Measurements from ENCODE around the gene SLCO4A1. TPM values are rescaled to one million over a fixed set of nuclear protein-coding genes. Genes with fewer than 3 reads are reported as not detected.

SLCO4A1 gene
- total RNA-seq, 2 experiments from 2014 or later = 66.5 to 68.4 TPM

- no peaks in the 10 kb centered on the region for H3K9me3 Mint-ChIP-seq
- H3K27ac Mint-ChIP-seq = no peak overlapping the region
These were observed 17.9 kb downstream of the SLCO4A1 start for GRCh38 chr20:62660240-62660615.

GRCh38 chr20:62660768-62661167, 18.5 kb downstream of the SLCO4A1 start:
- no peak for TF ChIP-seq CTCF (IDR thresholded peaks at IDR 0.05)
- no peaks in the 10 kb centered on the region for H3K27me3 Mint-ChIP-seq
- H3K9me3 Mint-ChIP-seq = no peaks in the 10 kb centered on the region
- ATAC-seq (no peak), DNase-seq (no peak)
- H3K36me3 Mint-ChIP-seq (ENCODE audit: low read depth) = peaks cover 17% of the 10 kb centered on the region
- intact Hi-C loops (cut with micrococcal nuclease) = no loop called here
- POLR2A ChIA-PET = no interaction called here
- CTCF ChIA-PET = interaction anchor here (1.0 kb wide), 1 partner anchor 147 kb away, joined by 3 read pairs; no protein-coding TSS in a partner anchor
- H3K27ac Mint-ChIP-seq = no peak overlapping the region
- H3K4me1 Mint-ChIP-seq (ENCODE audit: low read depth) = no peaks in the 10 kb centered on the region
- H3K4me3 Mint-ChIP-seq = no peak overlapping the region

More at GRCh38 chr20:62660240-62660615, 17.9 kb downstream of the SLCO4A1 start:
- intact Hi-C loops (cut with micrococcal nuclease) = no loop called here
- POLR2A ChIA-PET = no interaction called here
- CTCF ChIA-PET = interaction anchor here (0.8 to 1.0 kb wide), 2 partner anchors 26 to 148 kb away, joined by 3 read pairs; no protein-coding TSS in a partner anchor
- no peaks in the 10 kb centered on the region for H3K27me3 Mint-ChIP-seq
- ATAC-seq (no peak), DNase-seq (no peak)
- H3K4me3 Mint-ChIP-seq = no peak overlapping the region
- no peak for TF ChIP-seq CTCF (IDR thresholded peaks at IDR 0.05)
- H3K36me3 Mint-ChIP-seq (ENCODE audit: low read depth) = peaks cover 21% of the 10 kb centered on the region
- H3K4me1 Mint-ChIP-seq (ENCODE audit: low read depth) = no peaks in the 10 kb centered on the region

- H3K4me1 Mint-ChIP-seq (ENCODE audit: low read depth) = no peaks in the 10 kb centered on the region
- H3K27ac Mint-ChIP-seq = no peak overlapping the region
- no peaks in the 10 kb centered on the region for H3K9me3 Mint-ChIP-seq
- ChIA-PET CTCF (no interaction called here), POLR2A (no interaction called here)
- H3K36me3 Mint-ChIP-seq (ENCODE audit: low read depth) = peaks cover 13% of the 10 kb centered on the region
- TF ChIP-seq CTCF (IDR thresholded peaks at IDR 0.05) = no peak
- H3K27me3 Mint-ChIP-seq = no peaks in the 10 kb centered on the region
- ATAC-seq (no peak), DNase-seq (no peak)
- H3K4me3 Mint-ChIP-seq = no peak overlapping the region
- intact Hi-C loops (cut with micrococcal nuclease) = no loop called here
These were observed 19.3 kb downstream of the SLCO4A1 start for GRCh38 chr20:62661647-62662046.

- Mint-ChIP-seq H3K27ac (no peak overlapping the region), H3K9me3 (no peaks in the 10 kb centered on the region), H3K4me3 (no peak overlapping the region), H3K27me3 (no peaks in the 10 kb centered on the region), H3K36me3 (ENCODE audit: low read depth) (peaks cover 17% of the 10 kb centered on the region), H3K4me1 (ENCODE audit: low read depth) (no peaks in the 10 kb centered on the region)
- intact Hi-C loops (cut with micrococcal nuclease) = no loop called here
- TF ChIP-seq CTCF (IDR thresholded peaks at IDR 0.05) = no peak
- DNase-seq = no peak
- ATAC-seq = no peak
- ChIA-PET CTCF (no interaction called here), POLR2A (no interaction called here)
These were observed 20.1 kb downstream of the SLCO4A1 start for GRCh38 chr20:62662422-62662821.

- intact Hi-C loops (cut with micrococcal nuclease) = no loop called here
- Mint-ChIP-seq H3K9me3 (no peaks in the 10 kb centered on the region), H3K4me1 (ENCODE audit: low read depth) (no peaks in the 10 kb centered on the region), H3K27me3 (no peaks in the 10 kb centered on the region), H3K4me3 (no peak overlapping the region), H3K27ac (no peak overlapping the region), H3K36me3 (ENCODE audit: low read depth) (peaks cover 24% of the 10 kb centered on the region)
- ChIA-PET CTCF (no interaction called here), POLR2A (no interaction called here)
- TF ChIP-seq CTCF (IDR thresholded peaks at IDR 0.05) = no peak
- ATAC-seq (no peak), DNase-seq (no peak)
These were observed 21.1 kb downstream of the SLCO4A1 start for GRCh38 chr20:62663145-62664018.
